GM19043 (cell line): Measurements from ENCODE around the gene ALDH1L2.

Experiments
- ATAC-seq: cut with Tn5 transposase; IDR thresholded peaks from one replicate; pipeline ENCODE4 v1.9.1; 2021; ENCODE audit warnings: low read depth; ENCODE audit not compliant: unreplicated experiment

The ALDH1L2 gene

DNA sequence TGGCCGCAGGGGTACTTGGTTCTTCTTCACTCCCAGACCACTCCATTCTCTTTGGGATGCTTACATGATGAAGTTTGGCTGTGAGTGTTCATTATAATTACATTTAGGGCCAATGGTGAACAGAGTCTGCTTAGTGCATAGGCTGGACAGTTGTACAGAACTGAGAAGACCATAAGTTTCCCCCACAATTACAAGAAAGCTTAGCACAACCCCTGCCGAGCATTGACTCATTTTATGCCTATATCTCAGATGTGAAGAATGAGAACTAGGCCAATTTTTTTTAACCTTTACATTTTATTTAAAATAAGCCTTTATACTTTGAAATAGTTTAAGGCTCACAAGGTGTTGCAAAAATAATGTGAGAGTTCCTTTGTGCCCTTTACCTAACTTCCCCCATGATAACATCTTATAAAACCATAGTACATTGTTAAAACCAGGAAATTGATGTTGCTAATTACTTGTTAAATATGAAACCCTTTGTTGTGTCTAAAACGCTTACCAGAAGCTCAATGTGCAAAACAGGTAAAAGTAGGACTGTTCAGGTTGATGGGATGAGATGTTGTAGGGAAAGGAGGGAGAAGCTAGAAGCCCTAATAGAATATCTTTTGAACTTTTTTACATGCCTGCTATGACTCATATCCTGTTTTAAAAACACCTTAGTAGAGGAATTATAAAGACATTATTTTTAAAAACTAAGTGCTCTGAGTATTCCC is 47.2 kb downstream of the ALDH1L2 start:
- no peak for ATAC-seq

GRCh38 chr12:105033851-105034250 is 50.4 kb downstream of the ALDH1L2 start:
- ATAC-seq = no peak

DNA sequence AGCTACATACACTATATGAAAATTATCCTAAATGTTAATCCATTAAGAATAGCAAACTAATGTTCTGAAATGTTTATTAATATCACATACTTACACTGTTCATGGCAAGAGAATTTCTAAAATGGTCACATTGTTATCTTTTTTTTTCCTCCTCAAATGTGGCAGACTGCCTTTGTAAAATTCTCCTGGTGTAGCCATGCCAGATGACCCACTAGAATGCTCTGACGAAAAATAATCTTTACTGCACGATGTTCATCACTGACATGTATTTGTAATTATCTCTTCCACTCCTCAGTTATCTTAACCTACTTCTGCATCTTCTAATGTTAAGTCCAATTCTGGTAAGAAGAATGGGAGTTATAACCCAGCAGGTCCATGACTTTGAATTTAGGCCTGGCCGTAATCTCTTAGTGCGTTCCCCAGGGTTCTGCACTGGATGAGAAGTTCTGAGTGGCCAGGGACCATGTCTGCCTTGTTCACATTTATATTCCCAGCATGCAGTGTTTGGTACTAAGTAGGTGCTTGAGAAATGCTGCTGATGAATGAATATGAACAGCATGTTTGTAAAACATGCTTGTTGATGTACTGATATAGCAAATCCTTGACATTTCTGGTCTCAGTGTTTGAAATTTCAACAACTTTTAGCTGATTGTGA is 51.4 kb downstream of the ALDH1L2 start:
- ATAC-seq = no peak

- peak; percentile 88 for ATAC-seq
These were observed 53.1 kb downstream of the ALDH1L2 start for GRCh38 chr12:105030820-105031807.

DNA sequence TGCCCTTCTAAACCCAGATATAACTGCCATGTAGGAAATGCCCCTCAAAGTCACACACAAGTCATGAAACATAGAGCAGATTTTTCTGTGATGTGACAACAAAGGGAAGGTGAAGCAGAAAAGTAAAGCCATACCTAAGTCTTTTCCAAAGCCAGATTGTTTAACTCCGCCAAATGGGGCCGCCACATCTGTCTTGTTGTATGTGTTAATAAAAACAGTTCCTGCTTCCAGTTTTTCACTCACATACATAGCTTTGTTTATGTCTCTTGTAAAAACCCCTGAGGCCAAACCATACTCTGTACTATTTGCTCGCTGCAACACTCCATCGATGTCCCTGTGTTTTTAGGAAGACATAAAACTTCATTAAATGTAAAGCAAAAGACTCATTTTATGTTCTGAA is 57.8 kb downstream of the ALDH1L2 start:
- ATAC-seq = no peak

DNA sequence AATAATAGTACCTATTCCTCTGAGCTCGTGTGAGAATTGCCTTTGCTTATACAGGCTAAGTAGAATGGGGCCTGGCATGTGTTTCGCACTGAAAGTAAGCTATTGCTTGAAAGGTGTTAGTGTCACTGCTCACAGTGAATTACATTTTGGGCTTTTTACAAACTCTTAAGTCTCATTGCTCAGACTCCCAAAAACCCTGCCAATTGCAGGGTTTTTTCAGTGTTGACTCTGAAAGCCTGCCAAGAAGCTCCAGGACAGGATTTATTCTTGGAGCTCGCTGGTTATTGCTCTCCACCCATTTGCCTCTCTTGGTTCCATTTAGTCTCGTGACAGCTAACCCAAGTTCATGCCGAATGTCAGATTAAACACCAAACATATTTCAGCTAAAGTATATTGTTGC is 58.4 kb downstream of the ALDH1L2 start:
- no peak for ATAC-seq

- no peak for ATAC-seq
These were observed 59.3 kb downstream of the ALDH1L2 start for GRCh38 chr12:105024928-105025327.

DNA sequence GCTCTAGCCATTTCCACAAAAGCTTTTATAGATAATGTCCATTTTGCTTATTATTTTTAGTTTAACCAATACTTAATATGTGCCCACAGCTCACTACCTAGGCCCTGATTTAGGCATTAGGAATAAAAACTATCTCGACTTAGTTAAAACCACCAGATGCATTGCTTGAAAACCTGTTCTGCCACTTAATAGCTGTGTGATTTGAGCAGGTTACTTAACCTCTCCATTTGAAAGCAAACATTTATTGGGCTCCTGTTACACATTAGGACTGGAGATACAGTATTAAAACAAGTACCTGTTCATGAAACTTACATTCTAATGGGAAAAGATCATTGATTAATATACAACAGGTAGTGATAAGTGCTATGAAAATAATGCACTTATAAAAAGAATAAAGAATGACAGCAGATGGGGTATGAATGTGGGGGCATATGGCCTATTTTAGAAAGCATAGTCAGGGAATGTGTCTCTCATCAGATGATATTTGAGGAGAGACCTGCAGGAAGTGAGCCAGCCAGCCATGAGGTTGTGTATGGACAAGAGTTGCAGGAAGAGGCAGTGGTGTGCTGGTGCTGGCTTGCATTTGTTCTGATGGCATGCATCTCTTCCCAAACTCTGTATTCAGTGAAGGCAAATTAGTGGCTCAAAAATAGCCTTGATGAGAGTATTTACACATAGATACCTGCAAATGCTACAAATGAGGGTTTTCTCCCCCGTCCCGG is 63.9 kb downstream of the ALDH1L2 start:
- ATAC-seq = no peak

GRCh38 chr12:105018776-105019175 is 65.5 kb downstream of the ALDH1L2 start:
- ATAC-seq = no peak

DNA sequence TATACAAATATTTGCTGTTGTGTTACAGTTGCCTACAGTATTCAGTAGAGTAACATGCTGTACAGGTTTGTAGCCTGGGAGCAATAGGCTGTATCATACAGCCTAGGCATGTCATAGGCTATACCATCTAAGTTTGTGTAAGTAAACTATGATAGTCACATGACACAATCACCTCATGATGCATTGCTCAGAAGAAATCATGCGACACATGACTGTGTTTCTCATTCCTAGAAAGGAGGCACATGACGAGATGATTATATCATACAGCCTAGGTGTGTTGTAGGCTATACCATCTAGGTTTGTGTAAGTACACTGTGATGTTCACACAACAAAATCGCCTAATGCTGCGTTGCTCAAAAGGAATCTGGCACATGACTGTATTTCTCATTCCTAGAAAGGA is 66.2 kb downstream of the ALDH1L2 start:
- no peak for ATAC-seq

- ATAC-seq = no peak
These were observed 68.7 kb downstream of the ALDH1L2 start for GRCh38 chr12:105015543-105015942.

DNA sequence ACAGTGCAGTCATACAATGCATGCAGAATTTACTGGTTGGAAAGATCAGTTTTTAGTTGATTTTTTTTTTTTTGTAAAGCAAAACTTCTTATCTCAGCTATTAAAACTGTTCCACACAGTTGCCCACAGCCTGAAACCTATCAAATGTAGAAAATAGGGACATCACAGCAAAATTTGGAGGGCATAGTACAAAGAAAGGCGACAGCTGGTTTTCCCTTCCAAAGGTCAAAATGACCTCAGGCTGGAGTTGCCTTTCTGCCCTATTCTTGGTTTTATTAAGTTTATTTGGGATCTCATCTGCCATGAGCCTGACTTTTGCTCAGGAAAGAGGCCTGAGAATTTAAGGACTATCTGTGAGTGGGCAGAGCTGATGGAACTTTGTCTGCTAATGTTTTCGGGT is 69.7 kb downstream of the ALDH1L2 start:
- no peak for ATAC-seq

DNA sequence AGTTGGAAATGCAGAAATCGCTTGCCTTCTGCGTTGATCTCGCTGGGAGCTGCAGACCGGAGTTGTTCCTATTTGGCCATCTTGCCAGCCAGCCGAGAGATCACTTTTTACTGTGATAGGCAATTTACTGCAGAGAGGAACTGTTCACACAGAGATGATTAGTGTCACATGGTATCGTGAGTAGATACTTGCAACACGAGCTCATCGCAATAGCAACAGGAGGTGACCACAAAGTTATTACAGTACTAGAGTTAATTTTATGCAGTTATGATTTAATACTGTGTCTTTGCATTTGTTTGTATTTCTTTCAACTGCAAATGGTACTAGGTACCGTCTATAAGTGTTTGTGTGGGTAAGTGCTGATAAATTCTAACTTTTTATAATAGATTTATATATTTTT is 70.4 kb downstream of the ALDH1L2 start:
- no peak for ATAC-seq

DNA sequence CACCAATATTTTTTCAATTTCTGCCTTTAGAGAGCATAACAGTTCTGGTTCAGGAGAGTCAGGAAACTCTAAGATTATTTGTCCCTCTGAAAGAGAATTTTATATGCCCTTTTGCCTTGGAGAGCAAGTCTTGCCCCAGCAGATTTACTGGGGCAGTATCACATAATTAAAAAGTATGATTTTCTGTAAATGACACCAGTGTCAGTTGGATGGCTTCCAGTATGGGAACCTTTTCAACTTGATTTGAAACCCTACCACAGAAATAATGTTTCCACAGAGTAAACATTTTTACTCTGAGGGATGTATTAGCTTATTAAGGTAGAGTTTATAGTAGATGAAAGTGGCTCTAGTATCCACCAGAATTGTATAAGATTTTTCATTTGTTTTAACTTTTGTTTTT is 82.8 kb downstream of the ALDH1L2 start:
- no peak for ATAC-seq

- no peak for ATAC-seq
These were observed 84.9 kb downstream of the ALDH1L2 start for GRCh38 chr12:104999347-104999685.

DNA sequence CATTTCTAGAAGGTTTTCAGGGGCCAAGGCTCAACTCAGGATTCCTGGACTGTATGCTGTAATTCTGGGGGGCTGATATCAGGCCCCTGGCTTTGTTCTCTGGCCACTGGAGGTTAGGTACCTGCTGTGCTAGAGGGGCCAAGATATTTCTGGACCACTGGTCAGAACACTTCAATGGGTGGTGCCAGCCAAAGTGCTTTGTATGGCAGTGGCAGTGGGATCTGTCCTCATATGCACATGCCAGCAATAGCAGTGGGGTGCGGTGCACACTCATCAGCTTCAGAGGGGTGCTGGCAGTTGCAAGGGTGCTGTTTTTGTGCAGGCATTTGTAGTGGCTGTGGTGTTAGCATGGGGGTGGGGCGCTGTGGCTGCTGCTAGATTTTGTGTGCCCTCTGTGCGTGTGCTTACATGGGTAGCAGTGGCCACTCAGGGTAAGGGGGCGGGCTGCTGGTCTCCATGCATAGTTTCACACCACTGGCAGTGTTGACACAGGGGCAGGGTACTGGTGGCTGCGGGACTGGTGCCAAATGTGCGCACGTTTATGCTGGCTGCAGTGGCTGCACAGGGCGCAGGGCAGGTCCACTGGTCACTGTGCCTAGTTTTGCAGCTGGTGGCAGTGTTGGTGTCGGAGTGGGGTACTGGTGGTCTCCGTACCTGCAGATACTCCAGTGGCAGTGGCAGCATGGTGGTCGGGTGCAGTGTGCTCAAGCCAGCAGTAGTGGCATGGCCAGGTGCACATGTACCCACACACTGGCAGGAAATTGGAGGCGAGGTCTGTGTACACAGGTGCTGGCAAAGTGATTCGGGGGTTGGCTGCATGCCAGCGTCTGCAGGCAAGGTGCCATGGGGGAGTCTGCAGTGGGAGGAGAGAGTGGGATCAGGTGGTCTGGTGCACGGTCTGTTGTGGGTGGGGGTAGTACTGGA is 85.6 kb downstream of the ALDH1L2 start:
- ATAC-seq = no peak

DNA sequence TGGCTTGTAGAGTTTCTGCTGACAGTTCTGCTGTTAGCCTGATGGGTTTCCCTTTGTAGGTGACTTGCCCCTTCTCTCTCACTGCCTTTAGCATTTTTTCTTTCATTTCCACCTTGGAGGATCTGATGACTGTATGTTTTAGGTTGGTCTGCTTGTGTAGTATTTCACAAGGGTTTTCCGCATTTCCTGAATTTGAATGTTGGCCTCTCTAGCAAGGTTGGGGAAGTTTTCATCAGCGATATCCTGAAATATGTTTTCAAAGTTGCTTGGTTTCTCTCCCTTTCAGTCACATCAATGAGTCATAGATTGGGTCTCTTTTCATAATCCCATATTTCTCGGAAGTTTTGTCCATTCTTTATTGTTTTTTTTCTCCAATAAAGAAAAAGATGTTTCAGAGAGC is 86.7 kb downstream of the ALDH1L2 start:
- no peak for ATAC-seq

- no peak for ATAC-seq
These were observed 89.9 kb downstream of the ALDH1L2 start for GRCh38 chr12:104994336-104994735.

DNA sequence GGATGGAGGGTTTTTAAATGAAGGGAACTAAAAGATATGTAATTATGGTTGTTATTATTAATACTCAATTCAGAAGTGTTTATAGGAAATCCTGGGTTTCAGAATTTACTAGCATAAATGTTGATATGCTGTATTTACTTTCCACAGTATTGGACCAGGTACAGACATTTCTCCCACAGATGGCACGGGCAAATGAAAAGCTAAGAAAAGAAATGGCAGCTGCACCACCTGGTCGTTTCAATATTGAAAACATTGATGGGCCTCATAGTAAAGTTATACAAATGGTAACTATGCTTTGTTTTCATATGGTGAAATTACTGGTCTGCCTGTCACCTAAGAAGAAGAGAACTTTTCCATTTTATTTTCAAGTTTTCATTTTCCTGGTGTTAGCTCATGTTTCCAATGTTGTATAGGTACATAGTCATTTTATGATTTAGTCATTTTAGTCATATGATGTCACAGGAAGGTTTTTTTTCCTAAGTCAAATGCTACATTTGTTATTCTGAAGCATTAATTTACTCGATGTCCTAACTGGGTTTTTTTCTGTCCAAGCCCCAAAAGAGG is 92.6 kb downstream of the ALDH1L2 start:
- no peak for ATAC-seq
